ENCODE results near the gene SEC14L3. TPM values are rescaled to one million over a fixed set of nuclear protein-coding genes. Genes with fewer than 3 reads are reported as not detected.
"Not testable (repeated sequence)": the region's sequence is repeated elsewhere in the genome, so short reads cannot be mapped to it uniquely, and the experiment has no call there.

Gene SEC14L3
- total RNA-seq, 2 donors from 2014 or later: not detected

GRCh38 chr22:30451488-30451887 is 20.3 kb downstream of the SEC14L3 start:
- H3K4me1 Mint-ChIP-seq (ENCODE audit: low read depth); H3K27ac Mint-ChIP-seq; DNase-seq; H3K4me3 Mint-ChIP-seq; H3K36me3 Mint-ChIP-seq (ENCODE audit: insufficient read depth in 2 of 2); ATAC-seq (replicated peaks in 1 of 2); H3K27me3 Mint-ChIP-seq (ENCODE audit: low read depth); H3K9me3 Mint-ChIP-seq: not testable (repeated sequence)

- Mint-ChIP-seq H3K27ac (no peak overlapping the region), H3K4me1 (ENCODE audit: low read depth) (peaks cover 26% of the 10 kb centered on the region), H3K36me3 (ENCODE audit: insufficient read depth in 2 of 2) (peaks cover 2 to 5% of the 10 kb centered on the region in 2 donors), H3K9me3 (no peaks in the 10 kb centered on the region), H3K27me3 (ENCODE audit: low read depth) (peaks cover 19% of the 10 kb centered on the region), H3K4me3 (no peak overlapping the region)
- DNase-seq (no peak), ATAC-seq (replicated peaks in 1 of 2) (no peak)
Observed at GRCh38 chr22:30447656-30448055, 24.2 kb downstream of the SEC14L3 start.

GRCh38 chr22:30445438-30446145 is 26.2 kb downstream of the SEC14L3 start:
- H3K4me1 Mint-ChIP-seq (ENCODE audit: low read depth): peaks cover 36% of the 10 kb centered on the region
- H3K36me3 Mint-ChIP-seq (ENCODE audit: insufficient read depth in 2 of 2): peaks cover 2 to 5% of the 10 kb centered on the region in 2 donors
- ATAC-seq (replicated peaks in 1 of 2) (peak in 1 of 2 donors; percentile 36), DNase-seq (no peak)
- no peak overlapping the region for H3K4me3 Mint-ChIP-seq
- H3K27me3 Mint-ChIP-seq (ENCODE audit: low read depth): peaks cover 24% of the 10 kb centered on the region
- no peaks in the 10 kb centered on the region for H3K9me3 Mint-ChIP-seq
- H3K27ac Mint-ChIP-seq: no peak overlapping the region

- Mint-ChIP-seq H3K27ac (no peak overlapping the region), H3K36me3 (ENCODE audit: insufficient read depth in 2 of 2) (peaks cover 2 to 5% of the 10 kb centered on the region in 2 donors), H3K4me1 (ENCODE audit: low read depth) (peaks cover 36% of the 10 kb centered on the region), H3K9me3 (no peaks in the 10 kb centered on the region), H3K4me3 (peak overlapping the region in 1 of 2 donors; percentile 5), H3K27me3 (ENCODE audit: low read depth) (peaks cover 28% of the 10 kb centered on the region)
- DNase-seq: peak; percentile 68 to 71
- ATAC-seq (replicated peaks in 1 of 2): peak; percentile 51 to 62
Observed at GRCh38 chr22:30444632-30445437, 27.0 kb downstream of the SEC14L3 start.

- H3K36me3 Mint-ChIP-seq (ENCODE audit: insufficient read depth in 2 of 2): peaks cover 2 to 8% of the 10 kb centered on the region in 2 donors
- H3K4me1 Mint-ChIP-seq (ENCODE audit: low read depth): peaks cover 37% of the 10 kb centered on the region
- H3K27me3 Mint-ChIP-seq (ENCODE audit: low read depth): peaks cover 31% of the 10 kb centered on the region
- ATAC-seq (replicated peaks in 1 of 2): no peak
- no peak for DNase-seq
- H3K9me3 Mint-ChIP-seq: peaks cover 1 to 2% of the 10 kb centered on the region in 2 donors
- no peak overlapping the region for H3K4me3 Mint-ChIP-seq
- no peak overlapping the region for H3K27ac Mint-ChIP-seq
Observed at GRCh38 chr22:30441088-30441487, 30.7 kb downstream of the SEC14L3 start.

GRCh38 chr22:30439836-30440235 is 32.0 kb downstream of the SEC14L3 start:
- peaks cover 25% of the 10 kb centered on the region for H3K27me3 Mint-ChIP-seq (ENCODE audit: low read depth)
- DNase-seq (no peak), ATAC-seq (replicated peaks in 1 of 2) (no peak)
- H3K36me3 Mint-ChIP-seq (ENCODE audit: insufficient read depth in 2 of 2): peaks cover 10 to 21% of the 10 kb centered on the region in 2 donors
- H3K27ac Mint-ChIP-seq: no peak overlapping the region
- peaks cover 8% of the 10 kb centered on the region in 2 donors for H3K9me3 Mint-ChIP-seq
- H3K4me1 Mint-ChIP-seq (ENCODE audit: low read depth): peaks cover 40% of the 10 kb centered on the region
- H3K4me3 Mint-ChIP-seq: no peak overlapping the region

- Mint-ChIP-seq H3K27me3 (ENCODE audit: low read depth) (peaks cover 25% of the 10 kb centered on the region), H3K4me1 (ENCODE audit: low read depth) (peaks cover 43% of the 10 kb centered on the region)
- no peak for ATAC-seq (replicated peaks in 1 of 2)
Observed at GRCh38 chr22:30439226-30439625, 32.6 kb downstream of the SEC14L3 start.

GRCh38 chr22:30438559-30438958 is 33.3 kb downstream of the SEC14L3 start:
- peaks cover 46% of the 10 kb centered on the region for H3K4me1 Mint-ChIP-seq (ENCODE audit: low read depth)
- H3K27ac Mint-ChIP-seq: no peak overlapping the region
- ATAC-seq (replicated peaks in 1 of 2) (no peak), DNase-seq (no peak)
- H3K9me3 Mint-ChIP-seq: peaks cover 8% of the 10 kb centered on the region in 2 donors
- peaks cover 10 to 24% of the 10 kb centered on the region in 2 donors for H3K36me3 Mint-ChIP-seq (ENCODE audit: insufficient read depth in 2 of 2)
- no peak overlapping the region for H3K4me3 Mint-ChIP-seq
- H3K27me3 Mint-ChIP-seq (ENCODE audit: low read depth): peaks cover 25% of the 10 kb centered on the region

More at GRCh38 chr22:30439226-30439625, 32.6 kb downstream of the SEC14L3 start:
- Mint-ChIP-seq H3K27ac (no peak overlapping the region), H3K9me3 (peaks cover 8% of the 10 kb centered on the region in 2 donors), H3K4me3 (no peak overlapping the region), H3K36me3 (ENCODE audit: insufficient read depth in 2 of 2) (peaks cover 10 to 24% of the 10 kb centered on the region in 2 donors)
- no peak for DNase-seq

- Mint-ChIP-seq H3K27me3 (ENCODE audit: low read depth) (peaks cover 23% of the 10 kb centered on the region), H3K4me1 (ENCODE audit: low read depth) (peaks cover 33% of the 10 kb centered on the region), H3K9me3 (peaks cover 8% of the 10 kb centered on the region in 2 donors), H3K36me3 (ENCODE audit: insufficient read depth in 2 of 2) (peaks cover 7 to 19% of the 10 kb centered on the region in 2 donors), H3K27ac (peak overlapping the region; percentile 92), H3K4me3 (peak overlapping the region; percentile 94 to 97)
- DNase-seq: no peak
- peak in 1 of 2 donors; percentile 4 for ATAC-seq (replicated peaks in 1 of 2)
Observed at GRCh38 chr22:30436196-30436595, 35.6 kb downstream of the SEC14L3 start.

- Mint-ChIP-seq H3K4me3 (peak overlapping the region; percentile 94 to 97), H3K36me3 (ENCODE audit: insufficient read depth in 2 of 2) (peaks cover 7 to 19% of the 10 kb centered on the region in 2 donors), H3K27ac (peak overlapping the region; percentile 92), H3K4me1 (ENCODE audit: low read depth) (peaks cover 33% of the 10 kb centered on the region), H3K27me3 (ENCODE audit: low read depth) (peaks cover 18% of the 10 kb centered on the region), H3K9me3 (peaks cover 8% of the 10 kb centered on the region in 2 donors)
- peak; percentile 69 to 78 for DNase-seq
- peak; percentile 86 to 90 for ATAC-seq (replicated peaks in 1 of 2)
Observed at GRCh38 chr22:30435674-30436126, 36.1 kb downstream of the SEC14L3 start.

- Mint-ChIP-seq H3K9me3 (peaks cover 8% of the 10 kb centered on the region in 2 donors), H3K4me3 (peak overlapping the region; percentile 94 to 97), H3K36me3 (ENCODE audit: insufficient read depth in 2 of 2) (peaks cover 7 to 19% of the 10 kb centered on the region in 2 donors), H3K27ac (peak overlapping the region; percentile 92), H3K4me1 (ENCODE audit: low read depth) (peaks cover 33% of the 10 kb centered on the region), H3K27me3 (ENCODE audit: low read depth) (peaks cover 10% of the 10 kb centered on the region)
- peak; percentile 19 to 27 for ATAC-seq (replicated peaks in 1 of 2)
- DNase-seq: peak in 1 of 2 donors; percentile 12
Observed at GRCh38 chr22:30434843-30435242, 37.0 kb downstream of the SEC14L3 start.

- no peak for ATAC-seq (replicated peaks in 1 of 2)
- Mint-ChIP-seq H3K27ac (no peak overlapping the region), H3K9me3 (peaks cover 8% of the 10 kb centered on the region in 2 donors), H3K4me3 (peak overlapping the region in 1 of 2 donors; percentile 97), H3K36me3 (ENCODE audit: insufficient read depth in 2 of 2) (peaks cover 7 to 18% of the 10 kb centered on the region in 2 donors), H3K4me1 (ENCODE audit: low read depth) (peaks cover 33% of the 10 kb centered on the region), H3K27me3 (ENCODE audit: low read depth) (peaks cover 8% of the 10 kb centered on the region)
- DNase-seq: peak in 1 of 2 donors; percentile 11
Observed at GRCh38 chr22:30433773-30434172, 38.0 kb downstream of the SEC14L3 start.

GRCh38 chr22:30433227-30433626 is 38.6 kb downstream of the SEC14L3 start:
- Mint-ChIP-seq H3K36me3 (ENCODE audit: insufficient read depth in 2 of 2) (peaks cover 7 to 21% of the 10 kb centered on the region in 2 donors), H3K27me3 (ENCODE audit: low read depth) (peaks cover 3% of the 10 kb centered on the region), H3K27ac (no peak overlapping the region), H3K9me3 (peaks cover 8% of the 10 kb centered on the region in 2 donors), H3K4me3 (no peak overlapping the region), H3K4me1 (ENCODE audit: low read depth) (peaks cover 33% of the 10 kb centered on the region)
- no peak for ATAC-seq (replicated peaks in 1 of 2)
- DNase-seq: no peak

Data from activated T-cell treated with anti-CD3 and anti-CD28 coated beads, Interleukin-2, amount 50 U/mL, for 72 hours (primary cell).